Measurements from ENCODE around the gene MIPOL1. TPM values are rescaled to one million over a fixed set of nuclear protein-coding genes. Genes with fewer than 3 reads are reported as not detected.
"Not testable (repeated sequence)": the region's sequence is repeated elsewhere in the genome, so short reads cannot be mapped to it uniquely, and the experiment has no call there.

Gene MIPOL1
- total RNA-seq, 1 experiment from 2014 or later = 18.7 TPM

DNA sequence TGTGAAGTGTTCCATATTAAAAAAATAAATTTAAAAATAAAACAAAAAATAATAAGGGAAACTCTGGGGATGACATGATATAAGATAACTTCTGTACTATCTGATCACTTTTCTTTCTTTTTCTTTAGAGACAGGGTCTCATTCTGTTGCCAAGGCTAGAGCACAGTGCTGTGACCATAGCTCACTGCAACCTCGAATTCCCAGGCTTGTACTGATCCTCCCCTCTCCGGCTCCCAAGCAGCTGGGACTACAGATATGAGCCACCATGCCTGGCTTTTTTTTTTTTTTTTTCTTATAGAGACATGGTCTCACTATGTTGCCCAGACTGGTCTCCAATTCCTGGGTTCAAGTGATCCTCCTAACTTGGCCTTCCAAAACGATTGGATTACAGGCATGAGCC lies 10.4 kb upstream of the MIPOL1 start:
- Histone ChIP-seq H3K4me3 (ENCODE audit: low read depth, low read length) (no peak overlapping the region), H3K9me3 (no peaks in the 10 kb centered on the region), H3K27me3 (replicated peaks; ENCODE audit: control insufficient read depth, insufficient read depth, low read length) (no peaks in the 10 kb centered on the region), H3K36me3 (ENCODE audit: control insufficient read depth, insufficient read depth, low read length) (no peaks in the 10 kb centered on the region), H3K4me1 (no peaks in the 10 kb centered on the region)
- Mint-ChIP-seq H3K4me1 (ENCODE audit: low read depth, unreplicated experiment) (no peaks in the 10 kb centered on the region), H3K9me3 (ENCODE audit: unreplicated experiment) (no peaks in the 10 kb centered on the region), H3K27me3 (ENCODE audit: insufficient read depth, unreplicated experiment) (peaks cover 10% of the 10 kb centered on the region), H3K4me3 (ENCODE audit: unreplicated experiment) (no peak overlapping the region), H3K36me3 (ENCODE audit: insufficient read depth, unreplicated experiment) (no peaks in the 10 kb centered on the region), H3K27ac (ENCODE audit: unreplicated experiment) (no peak overlapping the region)
- ChIA-PET CTCF (interaction anchor here (0.7 kb wide), 1 partner anchor 477 kb away, joined by 5 read pairs; no protein-coding TSS in a partner anchor), POLR2A (interaction anchor here (0.7 kb wide), 1 partner anchor 15 kb away, joined by 7 read pairs; no protein-coding TSS in a partner anchor)
- intact Hi-C loops (cut with micrococcal nuclease; ENCODE audit: unreplicated experiment) = no loop called here
- no TSS peak for BruUV-seq (replicated peaks)
- no peak for DNase-seq
- TF ChIP-seq, protein P1, sequence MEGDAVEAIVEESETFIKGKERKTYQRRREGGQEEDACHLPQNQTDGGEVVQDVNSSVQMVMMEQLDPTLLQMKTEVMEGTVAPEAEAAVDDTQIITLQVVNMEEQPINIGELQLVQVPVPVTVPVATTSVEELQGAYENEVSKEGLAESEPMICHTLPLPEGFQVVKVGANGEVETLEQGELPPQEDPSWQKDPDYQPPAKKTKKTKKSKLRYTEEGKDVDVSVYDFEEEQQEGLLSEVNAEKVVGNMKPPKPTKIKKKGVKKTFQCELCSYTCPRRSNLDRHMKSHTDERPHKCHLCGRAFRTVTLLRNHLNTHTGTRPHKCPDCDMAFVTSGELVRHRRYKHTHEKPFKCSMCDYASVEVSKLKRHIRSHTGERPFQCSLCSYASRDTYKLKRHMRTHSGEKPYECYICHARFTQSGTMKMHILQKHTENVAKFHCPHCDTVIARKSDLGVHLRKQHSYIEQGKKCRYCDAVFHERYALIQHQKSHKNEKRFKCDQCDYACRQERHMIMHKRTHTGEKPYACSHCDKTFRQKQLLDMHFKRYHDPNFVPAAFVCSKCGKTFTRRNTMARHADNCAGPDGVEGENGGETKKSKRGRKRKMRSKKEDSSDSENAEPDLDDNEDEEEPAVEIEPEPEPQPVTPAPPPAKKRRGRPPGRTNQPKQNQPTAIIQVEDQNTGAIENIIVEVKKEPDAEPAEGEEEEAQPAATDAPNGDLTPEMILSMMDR (IDR thresholded peaks at IDR 0.05; ENCODE audit: insufficient read depth in 1 of 2, low read depth in 1 of 2, low read length in 1 of 2, severe bottlenecking in 1 of 2, unreplicated experiment in 1 of 2) = no peak

DNA sequence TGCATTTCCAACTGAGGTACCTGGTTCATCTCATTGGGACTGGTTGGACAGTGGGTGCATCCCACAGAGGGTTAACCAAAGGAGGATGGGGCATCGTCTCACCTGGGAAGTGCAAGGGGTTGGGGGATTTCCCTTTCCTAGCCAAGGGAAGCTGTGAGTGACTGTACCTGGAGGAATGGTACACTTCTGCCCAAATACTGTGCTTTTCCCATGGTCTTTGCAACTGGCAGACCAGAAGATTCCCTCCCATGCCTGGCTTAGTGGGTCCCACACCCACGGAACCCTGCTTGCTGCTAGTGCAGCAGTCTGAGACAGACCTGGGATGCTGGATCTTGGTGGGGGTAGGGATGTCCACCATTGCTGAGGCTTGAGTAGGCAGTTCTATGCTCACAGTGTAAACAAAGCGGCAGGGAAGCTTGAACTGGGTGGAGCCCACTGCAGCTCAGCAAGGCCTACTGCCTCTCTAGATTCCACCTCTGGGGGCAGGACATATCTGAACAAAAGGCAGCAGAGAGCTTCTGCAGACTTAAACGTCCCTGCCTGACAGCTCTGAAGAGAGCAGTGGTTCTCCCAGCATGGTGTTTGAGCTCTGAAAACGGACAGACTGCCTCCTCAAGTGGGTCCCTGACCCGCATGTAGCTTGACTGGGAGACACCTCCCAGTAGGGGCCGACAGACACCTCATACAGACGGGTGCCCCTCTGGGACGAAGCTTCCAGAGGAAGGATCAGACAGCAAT lies 9.7 kb upstream of the MIPOL1 start:
- H3K36me3 Mint-ChIP-seq (ENCODE audit: insufficient read depth, unreplicated experiment); H3K9me3 Mint-ChIP-seq (ENCODE audit: unreplicated experiment); H3K9me3 ChIP-seq; H3K4me1 Mint-ChIP-seq (ENCODE audit: low read depth, unreplicated experiment); intact Hi-C loops (cut with micrococcal nuclease; ENCODE audit: unreplicated experiment); H3K4me3 Mint-ChIP-seq (ENCODE audit: unreplicated experiment); H3K4me3 ChIP-seq (ENCODE audit: low read depth, low read length); BruUV-seq (replicated peaks); H3K4me1 ChIP-seq; DNase-seq; H3K27ac Mint-ChIP-seq (ENCODE audit: unreplicated experiment); POLR2A ChIA-PET; H3K36me3 ChIP-seq (ENCODE audit: control insufficient read depth, insufficient read depth, low read length); H3K27me3 ChIP-seq (replicated peaks; ENCODE audit: control insufficient read depth, insufficient read depth, low read length): not testable (repeated sequence)
- peaks cover 10% of the 10 kb centered on the region for H3K27me3 Mint-ChIP-seq (ENCODE audit: insufficient read depth, unreplicated experiment)
- CTCF ChIA-PET = interaction anchor here (0.7 kb wide), 1 partner anchor 1021 kb away, joined by 4 read pairs; no protein-coding TSS in a partner anchor

DNA sequence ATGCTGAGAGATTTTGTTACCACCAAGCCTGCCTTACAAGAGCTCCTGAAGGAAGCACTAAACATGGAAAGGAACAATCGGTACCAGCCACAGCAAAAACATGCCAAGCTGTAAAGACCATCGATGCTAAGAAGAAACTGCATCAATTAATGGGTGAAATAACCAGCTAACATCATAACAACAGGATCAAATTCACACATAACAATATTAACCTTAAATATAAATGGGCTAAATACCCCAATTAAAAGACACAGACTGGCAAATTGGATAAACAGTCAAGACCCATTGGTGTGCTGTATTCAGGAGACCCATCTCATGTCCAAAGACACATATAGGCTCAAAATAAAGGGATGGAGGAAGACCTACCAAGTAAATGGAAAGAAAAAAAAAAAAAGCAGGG lies 8.0 kb upstream of the MIPOL1 start:
- CTCF ChIA-PET = interaction anchor here (0.7 kb wide), 1 partner anchor 231 kb away, joined by 3 read pairs; no protein-coding TSS in a partner anchor

DNA sequence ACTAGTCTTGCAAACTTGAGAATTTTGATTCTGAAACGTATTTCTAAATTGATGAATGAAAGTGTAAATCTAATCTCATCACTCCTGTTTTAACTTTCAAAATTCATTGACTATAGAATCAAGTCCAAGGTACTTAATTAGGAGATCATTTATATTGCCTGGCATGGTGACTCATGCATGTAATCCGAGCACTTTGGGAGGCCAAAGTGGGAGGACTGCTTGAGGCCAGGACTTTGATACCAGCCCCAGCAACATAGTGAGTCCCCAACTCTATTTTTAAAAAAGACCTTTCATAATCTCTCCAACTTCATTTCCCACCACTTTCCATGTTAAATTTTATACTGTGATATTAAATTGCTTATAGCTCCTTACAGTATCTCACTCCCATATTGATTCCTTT lies 3.0 kb upstream of the MIPOL1 start:
- ChIA-PET POLR2A (interaction anchor here (0.6 kb wide), 1 partner anchor 9 kb away, joined by 5 read pairs; no protein-coding TSS in a partner anchor), CTCF (no interaction called here)
- TF ChIP-seq, protein P1 (IDR thresholded peaks at IDR 0.05; ENCODE audit: insufficient read depth in 1 of 2, low read depth in 1 of 2, low read length in 1 of 2, severe bottlenecking in 1 of 2, unreplicated experiment in 1 of 2) = no peak
- H3K9me3 ChIP-seq = no peaks in the 10 kb centered on the region
- no peaks in the 10 kb centered on the region for H3K27me3 ChIP-seq (replicated peaks; ENCODE audit: control insufficient read depth, insufficient read depth, low read length)
- H3K4me1 ChIP-seq = peaks cover 13% of the 10 kb centered on the region; the same call in 1 of the 2 replicates
- Mint-ChIP-seq H3K4me1 (ENCODE audit: low read depth, unreplicated experiment) (peaks cover 18% of the 10 kb centered on the region), H3K9me3 (ENCODE audit: unreplicated experiment) (no peaks in the 10 kb centered on the region), H3K27ac (ENCODE audit: unreplicated experiment) (no peak overlapping the region), H3K36me3 (ENCODE audit: insufficient read depth, unreplicated experiment) (peaks cover 9% of the 10 kb centered on the region), H3K4me3 (ENCODE audit: unreplicated experiment) (no peak overlapping the region), H3K27me3 (ENCODE audit: insufficient read depth, unreplicated experiment) (peaks cover 10% of the 10 kb centered on the region)
- H3K4me3 ChIP-seq (ENCODE audit: low read depth, low read length) = no peak overlapping the region
- H3K36me3 ChIP-seq (ENCODE audit: control insufficient read depth, insufficient read depth, low read length) = no peaks in the 10 kb centered on the region
- intact Hi-C loops (cut with micrococcal nuclease; ENCODE audit: unreplicated experiment) = loop anchor here (5.0 kb wide), 1 partner anchor 38 kb away; no protein-coding TSS in a partner anchor
- DNase-seq = no peak
- BruUV-seq (replicated peaks) = no TSS peak

More for the DNA sequence above, 8.0 kb upstream of the MIPOL1 start:
- H3K4me1 Mint-ChIP-seq (ENCODE audit: low read depth, unreplicated experiment); H3K9me3 Mint-ChIP-seq (ENCODE audit: unreplicated experiment); intact Hi-C loops (cut with micrococcal nuclease; ENCODE audit: unreplicated experiment); H3K9me3 ChIP-seq; H3K27me3 ChIP-seq (replicated peaks; ENCODE audit: control insufficient read depth, insufficient read depth, low read length); H3K4me1 ChIP-seq; POLR2A ChIA-PET; DNase-seq; H3K36me3 Mint-ChIP-seq (ENCODE audit: insufficient read depth, unreplicated experiment); BruUV-seq (replicated peaks); H3K4me3 ChIP-seq (ENCODE audit: low read depth, low read length); H3K4me3 Mint-ChIP-seq (ENCODE audit: unreplicated experiment); H3K36me3 ChIP-seq (ENCODE audit: control insufficient read depth, insufficient read depth, low read length); H3K27ac Mint-ChIP-seq (ENCODE audit: unreplicated experiment): not testable (repeated sequence)
- peaks cover 10% of the 10 kb centered on the region for H3K27me3 Mint-ChIP-seq (ENCODE audit: insufficient read depth, unreplicated experiment)
